ENCODE measurements around the gene STX4. TPM values are rescaled to one million over a fixed set of nuclear protein-coding genes. Genes with fewer than 3 reads are reported as not detected.

The STX4 gene
- total RNA-seq, 1 experiment from 2014 or later, result 26.0 TPM

DNA sequence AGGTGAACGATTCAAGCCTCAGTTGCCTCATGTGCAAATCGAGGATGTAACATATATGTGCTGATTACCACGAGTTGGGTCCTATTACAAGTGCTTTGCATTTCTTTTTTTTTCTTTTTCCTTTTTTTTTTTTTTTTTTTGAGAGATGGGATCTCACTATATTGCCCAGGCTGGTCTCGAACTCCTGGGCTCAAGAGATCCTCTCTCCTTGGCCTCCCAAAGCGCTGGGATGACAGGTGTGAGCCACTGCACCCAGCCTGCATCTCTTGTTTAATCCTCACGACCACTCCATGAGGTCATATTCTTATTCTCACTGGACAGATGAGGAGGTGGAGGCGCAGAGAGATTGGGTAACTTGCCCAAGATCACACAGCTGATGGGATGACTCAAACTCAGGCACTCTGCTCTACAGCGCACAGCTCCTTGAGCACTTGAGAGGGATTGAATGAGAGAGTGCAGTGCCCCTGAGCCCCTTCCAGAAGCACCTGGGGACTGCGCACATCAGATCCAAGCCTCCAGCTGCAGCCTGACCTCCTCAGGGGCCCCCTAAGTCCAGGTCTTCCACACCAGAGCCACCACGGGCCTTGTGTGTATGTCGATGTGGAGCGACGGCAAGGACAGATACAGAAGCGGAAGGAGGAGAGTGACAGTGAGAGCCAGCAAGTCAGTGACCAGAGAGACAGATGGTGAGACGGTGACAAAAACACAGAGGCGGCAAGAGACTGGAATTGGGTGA lies 27.8 kb upstream of the STX4 start:
- Histone ChIP-seq H3K4me3 (replicated peaks in 1 of 2; ENCODE audit: low read depth in 1 of 2, low read length in 2 of 2) (no peak overlapping the region), H3K9ac (ENCODE audit: low read length) (no peak overlapping the region), H3K9me2 (ENCODE audit: insufficient read depth) (no peaks in the 10 kb centered on the region), H3K4me1 (ENCODE audit: control insufficient read depth in 1 of 2, insufficient read depth in 2 of 2, low read length in 2 of 2) (peaks cover 0 to 8% of the 10 kb centered on the region in 2 experiments; a peak in 2 of 4 replicates), H2AFZ (ENCODE audit: low read depth, low read length, poor library complexity, severe bottlenecking) (no peak overlapping the region), H3K9me3 (ENCODE audit: control insufficient read depth in 1 of 2, insufficient read depth in 1 of 2, low read depth in 1 of 2, low read length in 2 of 2) (no peaks in the 10 kb centered on the region), H4K20me1 (ENCODE audit: insufficient read depth) (no peaks in the 10 kb centered on the region), H3K36me3 (ENCODE audit: control insufficient read depth in 1 of 2, insufficient read depth in 2 of 2, low read length in 2 of 2) (no peaks in the 10 kb centered on the region), H3K27ac (ENCODE audit: low read depth, low read length) (no peak overlapping the region), H3K27me3 (ENCODE audit: insufficient read depth, low read length) (no peaks in the 10 kb centered on the region), H3K79me2 (ENCODE audit: insufficient read depth, low read length) (no peaks in the 10 kb centered on the region), H3K4me2 (ENCODE audit: low read length) (no peak overlapping the region)
- TF ChIP-seq CEBPB (IDR thresholded peaks at IDR 0.05; ENCODE audit: low read depth), result no peak
- TF ChIP-seq EZH2 (IDR thresholded peaks at IDR 0.05), result no peak
- TF ChIP-seq MAX (IDR thresholded peaks at IDR 0.05), result no peak
- TF ChIP-seq SRF (IDR thresholded peaks at IDR 0.05; ENCODE audit: low read depth), result no peak
- no peak for TF ChIP-seq ZBTB33 (IDR thresholded peaks at IDR 0.05; ENCODE audit: extremely low read depth, insufficient replicate concordance, low read length)
- TF ChIP-seq TCF7L2 (IDR thresholded peaks at IDR 0.05; ENCODE audit: borderline replicate concordance, extremely low read depth, insufficient read depth, insufficient read length), result no peak
- TF ChIP-seq ZNF274 (IDR thresholded peaks at IDR 0.05; ENCODE audit: low read depth, low read length), result no peak
- TF ChIP-seq, protein P1, sequence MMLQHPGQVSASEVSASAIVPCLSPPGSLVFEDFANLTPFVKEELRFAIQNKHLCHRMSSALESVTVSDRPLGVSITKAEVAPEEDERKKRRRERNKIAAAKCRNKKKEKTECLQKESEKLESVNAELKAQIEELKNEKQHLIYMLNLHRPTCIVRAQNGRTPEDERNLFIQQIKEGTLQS (IDR thresholded peaks at IDR 0.05), result no peak
- no peak for TF ChIP-seq FOSL1 (IDR thresholded peaks at IDR 0.05; ENCODE audit: low read depth)
- TF ChIP-seq EGR1 (IDR thresholded peaks at IDR 0.05; ENCODE audit: low read depth), result no peak
- no peak for TF ChIP-seq CBX3 (IDR thresholded peaks at IDR 0.05; ENCODE audit: low read depth)
- TF ChIP-seq JUND (IDR thresholded peaks at IDR 0.05), result no peak
- TF ChIP-seq ELF1 (IDR thresholded peaks at IDR 0.05; ENCODE audit: borderline replicate concordance, low read depth), result no peak
- TF ChIP-seq RAD21 (IDR thresholded peaks at IDR 0.05; ENCODE audit: low read depth), result no peak
- no peak for TF ChIP-seq POLR2AphosphoS5 (IDR thresholded peaks at IDR 0.05; ENCODE audit: low read depth, low read length)
- no peak for TF ChIP-seq YY1 (IDR thresholded peaks at IDR 0.05; ENCODE audit: extremely low read depth, insufficient replicate concordance, low read depth, low read length)
- no peak for ATAC-seq
- CTCF ChIA-PET, result no interaction called here
- DNase-seq (ENCODE audit: low read depth, low spot score), result no peak
- RAD21 ChIA-PET (ENCODE audit: low non-redundant PET in 1 of 2, low total read pairs in 2 of 2, uncharacterized antibody in 2 of 2, unreplicated experiment in 2 of 2), result no interaction called here
- intact Hi-C loops (cut with micrococcal nuclease), result no loop called here
- POLR2A ChIA-PET, result no interaction called here
- BruUV-seq (replicated peaks), result no TSS peak
